SU-DHL-6 (cell line): ENCODE measurements around the gene B4GALT1.

ENCODE experiments used
- H2AFZ ChIP-seq: fragments of 200-600 bp; sonication (generic); 2 replicates; pipeline ENCODE4 v1.6.1; 2014; ENCODE audit warnings: low read depth, mild to moderate bottlenecking, moderate library complexity, mixed read lengths, antibody characterized with exemption, low read length; ENCODE audit not compliant: severe bottlenecking
- H3F3A ChIP-seq: fragments of 200-600 bp; shearing (Covaris generic); 2 replicates; pipeline ENCODE4 v1.6.0; 2016; ENCODE audit warnings: antibody characterized with exemption, mild to moderate bottlenecking; ENCODE audit not compliant: insufficient read depth
- H3K27ac ChIP-seq: fragments of 200-600 bp; sonication (generic); 2 replicates; pipeline ENCODE4 v1.5.1; 2016; ENCODE audit warnings: low read depth, mild to moderate bottlenecking, low read length, moderate library complexity, mixed read lengths
- H3K27me3 ChIP-seq: fragments of 200-600 bp; sonication (generic), shearing (Covaris generic); 2 replicates; pipeline ENCODE4 v1.6.0; 2014; ENCODE audit warnings: mild to moderate bottlenecking, low read length
- H3K36me3 ChIP-seq: fragments of 200-600 bp; sonication (generic); 2 replicates; pipeline ENCODE4 v1.6.1; 2014; ENCODE audit warnings: mild to moderate bottlenecking, low read length, mixed read lengths
- H3K4me2 ChIP-seq: fragments of 300-600, 200-600 bp; shearing (Covaris generic), sonication (generic); 2 replicates; pipeline ENCODE4 v1.6.0; 2014; ENCODE audit warnings: low read length, low read depth, mild to moderate bottlenecking; ENCODE audit not compliant: poor library complexity, severe bottlenecking
- H3K4me3 ChIP-seq: fragments of 200-600 bp; sonication (generic); 2 replicates; pipeline ENCODE4 v1.5.1; 2014; ENCODE audit warnings: antibody characterized with exemption, low read length, mild to moderate bottlenecking, mixed read lengths; ENCODE audit not compliant: insufficient read depth, poor library complexity, severe bottlenecking
- H3K79me2 ChIP-seq: fragments of 200-600 bp; sonication (generic); 2 replicates; pipeline ENCODE4 v1.6.1; 2014; ENCODE audit warnings: mild to moderate bottlenecking, low read length, moderate library complexity; ENCODE audit not compliant: insufficient read depth
- H3K9ac ChIP-seq: fragments of 200-600 bp; sonication (generic); 2 replicates; pipeline ENCODE4 v1.7.0; 2014; ENCODE audit warnings: mild to moderate bottlenecking, low read length
- H3K9me2 ChIP-seq: fragments of 200-600 bp; sonication (generic); replicated peaks from 2 replicates; pipeline ENCODE4 v1.6.1; 2014; ENCODE audit warnings: low read length; ENCODE audit not compliant: insufficient read depth
- H3K9me3 ChIP-seq: fragments of 200-600 bp; sonication (generic); 2 replicates; pipeline ENCODE4 v1.6.1; 2014; ENCODE audit warnings: low read length, mixed read lengths; ENCODE audit not compliant: insufficient read depth
- H4K20me1 ChIP-seq: fragments of 200-600 bp; sonication (generic); 2 replicates; pipeline ENCODE4 v1.6.1; 2014; ENCODE audit warnings: low read depth, mild to moderate bottlenecking, antibody characterized with exemption, low read length, moderate library complexity, mixed read lengths
- EZH2phosphoT487 ChIP-seq: fragments of 200-600 bp; sonication (generic), shearing (Covaris generic); conservative IDR thresholded peaks from 2 replicates; pipeline ENCODE4 v1.6.1; 2018; ENCODE audit warnings: mild to moderate bottlenecking, antibody characterized with exemption, low read length, moderate library complexity, mixed read lengths
- TF ChIP-seq, protein P1 (sequence below): fragments of 200-600 bp; sonication (generic); IDR thresholded peaks from one replicate; pipeline ENCODE4 v1.5.1; 2017; ENCODE audit warnings: antibody characterized with exemption, mild to moderate bottlenecking, low read length, moderate library complexity; ENCODE audit not compliant: insufficient read depth, poor library complexity, severe bottlenecking

Gene B4GALT1

DNA sequence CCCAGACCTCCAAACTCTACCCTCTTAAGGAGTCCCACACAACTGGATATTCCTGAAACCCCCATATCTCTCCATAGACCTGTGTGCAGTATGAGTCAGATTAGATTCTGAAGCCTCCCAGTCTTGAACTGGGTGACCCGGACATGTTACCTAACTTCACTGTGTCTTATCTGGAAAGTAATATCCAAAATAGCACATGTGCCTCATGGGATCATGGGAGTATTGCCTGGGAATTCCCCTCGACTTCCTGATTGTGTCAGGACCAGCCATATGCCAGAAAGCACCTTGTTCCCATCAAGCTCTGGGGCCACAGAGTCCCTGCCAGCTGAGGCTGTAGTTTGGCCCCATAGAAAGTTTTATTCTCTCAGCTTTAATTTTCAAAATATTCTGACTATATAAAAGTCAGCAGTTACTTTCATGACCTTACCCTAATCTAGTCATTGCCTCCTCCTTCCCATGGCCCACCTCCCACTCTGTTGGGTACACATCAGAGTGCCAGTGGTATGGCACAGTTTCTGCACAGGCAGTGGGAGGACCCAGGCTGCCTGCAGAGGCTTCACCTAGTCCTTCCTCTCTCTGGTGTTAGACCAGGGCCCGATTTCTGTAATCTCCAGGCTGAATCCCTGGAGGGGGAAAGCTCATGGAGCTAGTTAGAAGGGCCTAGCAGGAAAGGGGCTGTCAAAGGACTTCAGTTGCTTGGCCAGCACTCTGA is 19.5 kb upstream of the B4GALT1 start:
- Histone ChIP-seq H3K9me2 (no peaks in the 10 kb centered on the region), H3K36me3 (no peaks in the 10 kb centered on the region), H2AFZ (no peak overlapping the region), H3K79me2 (no peaks in the 10 kb centered on the region), H3K27ac (no peak overlapping the region), H3K9ac (no peak overlapping the region), H3F3A (no peaks in the 10 kb centered on the region), H3K4me2 (no peak overlapping the region), H3K27me3 (no peaks in the 10 kb centered on the region), H3K9me3 (no peaks in the 10 kb centered on the region), H3K4me3 (no peak overlapping the region), H4K20me1 (no peaks in the 10 kb centered on the region)
- TF ChIP-seq, protein P1, sequence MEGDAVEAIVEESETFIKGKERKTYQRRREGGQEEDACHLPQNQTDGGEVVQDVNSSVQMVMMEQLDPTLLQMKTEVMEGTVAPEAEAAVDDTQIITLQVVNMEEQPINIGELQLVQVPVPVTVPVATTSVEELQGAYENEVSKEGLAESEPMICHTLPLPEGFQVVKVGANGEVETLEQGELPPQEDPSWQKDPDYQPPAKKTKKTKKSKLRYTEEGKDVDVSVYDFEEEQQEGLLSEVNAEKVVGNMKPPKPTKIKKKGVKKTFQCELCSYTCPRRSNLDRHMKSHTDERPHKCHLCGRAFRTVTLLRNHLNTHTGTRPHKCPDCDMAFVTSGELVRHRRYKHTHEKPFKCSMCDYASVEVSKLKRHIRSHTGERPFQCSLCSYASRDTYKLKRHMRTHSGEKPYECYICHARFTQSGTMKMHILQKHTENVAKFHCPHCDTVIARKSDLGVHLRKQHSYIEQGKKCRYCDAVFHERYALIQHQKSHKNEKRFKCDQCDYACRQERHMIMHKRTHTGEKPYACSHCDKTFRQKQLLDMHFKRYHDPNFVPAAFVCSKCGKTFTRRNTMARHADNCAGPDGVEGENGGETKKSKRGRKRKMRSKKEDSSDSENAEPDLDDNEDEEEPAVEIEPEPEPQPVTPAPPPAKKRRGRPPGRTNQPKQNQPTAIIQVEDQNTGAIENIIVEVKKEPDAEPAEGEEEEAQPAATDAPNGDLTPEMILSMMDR: no peak
- TF ChIP-seq EZH2phosphoT487: no peak

DNA sequence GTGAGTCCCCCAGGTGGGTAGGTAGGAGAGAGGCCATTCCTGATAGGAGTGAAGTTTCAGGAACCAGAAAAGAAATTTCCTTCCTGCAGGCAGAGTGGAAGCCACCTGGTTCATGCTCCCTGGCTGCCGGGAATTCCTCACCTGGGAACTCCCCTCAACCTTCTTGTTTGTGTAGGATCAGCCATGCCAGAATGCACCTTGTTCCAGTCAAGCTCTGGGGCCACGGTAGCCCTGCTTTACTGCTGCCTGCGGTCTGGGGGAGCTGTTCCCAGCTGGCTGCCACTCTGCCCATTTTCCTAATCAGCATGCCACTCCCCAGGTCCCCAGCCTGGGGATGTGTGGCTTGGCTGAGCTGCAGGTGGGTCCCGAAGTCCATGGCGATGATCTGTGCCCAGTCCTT is 18.7 kb upstream of the B4GALT1 start:
- H3K9ac ChIP-seq: no peak overlapping the region
- H3K27me3 ChIP-seq: no peaks in the 10 kb centered on the region
- H3F3A ChIP-seq: no peaks in the 10 kb centered on the region
- H3K4me3 ChIP-seq: no peak overlapping the region
- no peak overlapping the region for H2AFZ ChIP-seq
- H3K9me2 ChIP-seq: no peaks in the 10 kb centered on the region
- no peaks in the 10 kb centered on the region for H3K9me3 ChIP-seq
- TF ChIP-seq EZH2phosphoT487: no peak
- TF ChIP-seq, protein P1: no peak
- H3K36me3 ChIP-seq: no peaks in the 10 kb centered on the region
- no peak overlapping the region for H3K27ac ChIP-seq
- H3K79me2 ChIP-seq: no peaks in the 10 kb centered on the region
- no peak overlapping the region for H3K4me2 ChIP-seq
- H4K20me1 ChIP-seq: no peaks in the 10 kb centered on the region

DNA sequence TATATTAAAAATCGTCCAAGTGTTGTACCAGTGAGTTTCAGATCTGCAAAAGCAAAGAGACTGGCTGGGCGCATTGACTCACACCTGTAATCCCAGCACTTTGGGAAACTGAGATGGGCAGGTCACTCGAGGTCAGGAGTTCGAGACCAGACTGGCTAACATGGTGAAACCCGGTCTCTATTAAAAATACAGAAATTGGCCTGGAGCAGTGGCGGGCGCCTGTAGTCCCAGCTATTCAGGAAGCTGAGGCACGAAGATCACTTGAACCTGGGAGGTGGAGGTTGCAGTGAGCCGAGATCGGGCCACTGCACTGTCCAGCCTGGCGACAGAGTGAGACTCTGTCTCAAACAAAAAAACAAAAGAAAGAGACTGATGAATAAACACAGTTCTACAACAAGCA is 18.3 kb upstream of the B4GALT1 start:
- Histone ChIP-seq H3K79me2 (no peaks in the 10 kb centered on the region), H3K4me3 (no peak overlapping the region), H2AFZ (no peak overlapping the region), H3K9ac (no peak overlapping the region), H3K4me2 (no peak overlapping the region), H3K27ac (no peak overlapping the region), H3K27me3 (no peaks in the 10 kb centered on the region), H3K9me3 (no peaks in the 10 kb centered on the region), H4K20me1 (no peaks in the 10 kb centered on the region), H3K36me3 (no peaks in the 10 kb centered on the region), H3K9me2 (no peaks in the 10 kb centered on the region), H3F3A (no peaks in the 10 kb centered on the region)
- no peak for TF ChIP-seq EZH2phosphoT487
- TF ChIP-seq, protein P1: no peak
